ENCODE measurements around the gene DUOX1.

DNA sequence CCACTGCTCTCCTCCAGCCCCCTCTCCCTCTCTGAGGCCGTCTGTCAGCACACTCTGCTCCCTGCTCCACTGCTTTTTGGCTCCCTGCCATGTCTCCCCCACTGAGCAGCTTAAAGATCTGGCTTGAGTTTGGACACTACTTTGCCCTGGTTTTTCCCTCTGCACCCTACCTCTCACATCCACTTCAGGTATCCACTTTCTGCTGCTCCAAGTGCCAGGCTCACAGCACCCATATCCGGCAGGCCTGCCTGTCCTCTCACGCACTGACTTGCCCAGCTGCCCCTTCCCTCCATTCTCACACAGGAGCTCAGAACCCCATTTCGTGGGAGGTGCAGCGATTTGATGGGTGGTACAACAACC is 3.7 kb downstream of the DUOX1 start:
- TF ChIP-seq POLR2A (IDR thresholded peaks at IDR 0.05; ENCODE audit: low read depth, low read length) (no peak), TAF1 (IDR thresholded peaks at IDR 0.05; ENCODE audit: borderline replicate concordance, low read depth, low read length) (no peak)

All from GM12892 (cell line).